Measurements from ENCODE around the gene HERC6.

GRCh38 chr4:88418411-88418810 is 39.8 kb downstream of the HERC6 start:
- TF ChIP-seq CTCF (conservative IDR thresholded peaks at IDR 0.05; ENCODE audit: low read depth, low read length) = no peak
- TF ChIP-seq EZH2 (IDR thresholded peaks at IDR 0.05; ENCODE audit: borderline replicate concordance, low read depth, low read length, poor library complexity, severe bottlenecking) = no peak
